Thymus (tissue), 11 donors: ENCODE results near the gene PGBD5. TPM values are rescaled to one million over a fixed set of nuclear protein-coding genes. Genes with fewer than 3 reads are reported as not detected.

ENCODE experiments used
- DNase-seq, 9 donors: peaks; one replicate each; pipeline ENCODE4 v3.0.0-alpha.2; 2013; ENCODE audit warnings: low spot score in 9 of 9, low read depth in 6 of 9, missing footprints in 1 of 9
- H3K27ac ChIP-seq, 2 donors: one replicate each; pipeline ENCODE4 v1.5.1; 2013; ENCODE audit warnings: control low read depth in 1 of 2, low read depth in 1 of 2, low read length in 1 of 2, mild to moderate bottlenecking in 1 of 2, moderate library complexity in 1 of 2
- H3K27me3 ChIP-seq, 2 donors: one replicate each; pipeline ENCODE4 v1.5.1; 2013; ENCODE audit warnings: low read length in 1 of 2; ENCODE audit not compliant: control insufficient read depth in 2 of 2, insufficient read depth in 1 of 2
- H3K36me3 ChIP-seq, 2 donors: one replicate each; pipeline ENCODE4 v1.5.1; 2013; ENCODE audit warnings: low read length in 1 of 2, mild to moderate bottlenecking in 1 of 2, moderate library complexity in 1 of 2; ENCODE audit not compliant: control insufficient read depth in 2 of 2, insufficient read depth in 2 of 2
- H3K4me1 ChIP-seq, 2 donors: one replicate each; pipeline ENCODE4 v1.5.1; 2013; ENCODE audit warnings: low read length in 2 of 2; ENCODE audit not compliant: control insufficient read depth in 2 of 2, insufficient read depth in 2 of 2
- H3K4me3 ChIP-seq, 2 donors: one replicate each; pipeline ENCODE4 v1.5.1; 2013; ENCODE audit warnings: low read length in 2 of 2, control low read depth in 1 of 2, mild to moderate bottlenecking in 1 of 2
- H3K9me3 ChIP-seq, 2 donors: one replicate each; pipeline ENCODE4 v1.5.1; 2013; ENCODE audit warnings: low read length in 1 of 2, mild to moderate bottlenecking in 1 of 2; ENCODE audit not compliant: control insufficient read depth in 2 of 2, insufficient read depth in 1 of 2
- WGBS: extraction: QIAGEN DNeasy Blood & Tissue Kit; methylation state at CpG from one replicate; pipeline ENCODE4 v1.1.7; 2013; 5-methylcytosine and 5-hydroxymethylcytosine counted together
- polyA plus RNA-seq: library from polyadenylated mRNA; stranded (reverse); fragments of 200-250 nt; gene quantifications from one replicate; pipeline ENCODE4 v1.2.3, GENCODE V29; 2013
- total RNA-seq: library from RNA; stranded (reverse); fragments of 120-200 nt; gene quantifications from one replicate; pipeline ENCODE4 v1.2.4, GENCODE V29; 2013
- donor health status: healthy.

Gene PGBD5
- total and polyA plus RNA-seq, 2 donors, result 2.1 to 4.4 TPM

GRCh38 chr1:230379462-230379861, 46.7 kb downstream of the PGBD5 start:
- Histone ChIP-seq H3K27ac (no peak overlapping the region), H3K4me3 (no peak overlapping the region), H3K9me3 (peaks cover 3 to 16% of the 10 kb centered on the region in 2 donors), H3K27me3 (peaks cover 0 to 10% of the 10 kb centered on the region in 2 donors), H3K4me1 (peaks cover 0 to 2% of the 10 kb centered on the region in 2 donors), H3K36me3 (no peaks in the 10 kb centered on the region)
- 96% methylated on average over 3 of the region's 3 CpGs for WGBS
- no peak for DNase-seq

GRCh38 chr1:230377851-230378250, 48.3 kb downstream of the PGBD5 start:
- peaks cover 3 to 16% of the 10 kb centered on the region in 2 donors for H3K9me3 ChIP-seq
- peaks cover 0 to 10% of the 10 kb centered on the region in 2 donors for H3K27me3 ChIP-seq
- 81% methylated on average over 2 of the region's 2 CpGs for WGBS
- DNase-seq, result no peak
- no peak overlapping the region for H3K27ac ChIP-seq
- no peaks in the 10 kb centered on the region for H3K36me3 ChIP-seq
- no peak overlapping the region for H3K4me3 ChIP-seq
- H3K4me1 ChIP-seq, result peaks cover 0 to 2% of the 10 kb centered on the region in 2 donors

GRCh38 chr1:230377324-230377723, 48.8 kb downstream of the PGBD5 start:
- 83% methylated on average over 8 of the region's 8 CpGs for WGBS

GRCh38 chr1:230376296-230376695, 49.8 kb downstream of the PGBD5 start:
- H3K9me3 ChIP-seq, result peaks cover 3 to 16% of the 10 kb centered on the region in 2 donors
- 94% methylated on average over 4 of the region's 4 CpGs for WGBS
- peaks cover 0 to 6% of the 10 kb centered on the region in 2 donors for H3K27me3 ChIP-seq
- peaks cover 0 to 2% of the 10 kb centered on the region in 2 donors for H3K4me1 ChIP-seq
- DNase-seq, result no peak
- no peak overlapping the region for H3K4me3 ChIP-seq
- H3K36me3 ChIP-seq, result no peaks in the 10 kb centered on the region
- H3K27ac ChIP-seq, result no peak overlapping the region

More at GRCh38 chr1:230377324-230377723, 48.8 kb downstream of the PGBD5 start:
- Histone ChIP-seq H3K27ac (no peak overlapping the region), H3K36me3 (no peaks in the 10 kb centered on the region), H3K4me1 (peaks cover 0 to 2% of the 10 kb centered on the region in 2 donors), H3K27me3 (peaks cover 0 to 10% of the 10 kb centered on the region in 2 donors), H3K9me3 (peaks cover 3 to 16% of the 10 kb centered on the region in 2 donors), H3K4me3 (no peak overlapping the region)
- DNase-seq, result no peak

GRCh38 chr1:230375780-230376179, 50.4 kb downstream of the PGBD5 start:
- no peak for DNase-seq
- H3K27ac ChIP-seq, result no peak overlapping the region
- peaks cover 0 to 5% of the 10 kb centered on the region in 2 donors for H3K27me3 ChIP-seq
- peaks cover 0 to 2% of the 10 kb centered on the region in 2 donors for H3K4me1 ChIP-seq
- H3K36me3 ChIP-seq, result no peaks in the 10 kb centered on the region
- peaks cover 3 to 16% of the 10 kb centered on the region in 2 donors for H3K9me3 ChIP-seq
- H3K4me3 ChIP-seq, result no peak overlapping the region
- WGBS, result 81% methylated on average over 6 of the region's 6 CpGs

DNA sequence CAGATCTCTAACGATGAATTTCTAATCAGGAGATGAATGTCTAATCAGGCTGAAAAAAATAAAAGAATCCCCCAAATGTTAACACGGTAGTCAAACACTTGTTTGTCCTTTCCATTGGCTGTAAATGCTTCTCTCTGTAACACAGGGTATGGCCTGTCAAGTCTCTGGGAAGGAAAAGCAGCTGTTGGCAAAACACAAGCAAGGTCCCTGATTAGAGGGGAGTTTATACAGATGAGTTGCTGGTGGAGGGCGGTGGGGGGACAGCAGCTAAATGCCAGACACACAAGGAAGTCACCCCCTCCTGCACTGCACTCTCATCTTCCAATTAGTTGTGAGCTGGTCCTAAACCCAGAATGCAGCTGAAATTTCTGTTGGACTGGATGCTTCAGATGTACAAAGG, 51.0 kb downstream of the PGBD5 start:
- WGBS, result 80% methylated on average over 3 of the region's 3 CpGs
- peaks cover 0 to 5% of the 10 kb centered on the region in 2 donors for H3K27me3 ChIP-seq
- H3K9me3 ChIP-seq, result peaks cover 3 to 16% of the 10 kb centered on the region in 2 donors
- no peak overlapping the region for H3K4me3 ChIP-seq
- H3K4me1 ChIP-seq, result peaks cover 0 to 2% of the 10 kb centered on the region in 2 donors
- no peak overlapping the region for H3K27ac ChIP-seq
- no peak for DNase-seq
- no peaks in the 10 kb centered on the region for H3K36me3 ChIP-seq

DNA sequence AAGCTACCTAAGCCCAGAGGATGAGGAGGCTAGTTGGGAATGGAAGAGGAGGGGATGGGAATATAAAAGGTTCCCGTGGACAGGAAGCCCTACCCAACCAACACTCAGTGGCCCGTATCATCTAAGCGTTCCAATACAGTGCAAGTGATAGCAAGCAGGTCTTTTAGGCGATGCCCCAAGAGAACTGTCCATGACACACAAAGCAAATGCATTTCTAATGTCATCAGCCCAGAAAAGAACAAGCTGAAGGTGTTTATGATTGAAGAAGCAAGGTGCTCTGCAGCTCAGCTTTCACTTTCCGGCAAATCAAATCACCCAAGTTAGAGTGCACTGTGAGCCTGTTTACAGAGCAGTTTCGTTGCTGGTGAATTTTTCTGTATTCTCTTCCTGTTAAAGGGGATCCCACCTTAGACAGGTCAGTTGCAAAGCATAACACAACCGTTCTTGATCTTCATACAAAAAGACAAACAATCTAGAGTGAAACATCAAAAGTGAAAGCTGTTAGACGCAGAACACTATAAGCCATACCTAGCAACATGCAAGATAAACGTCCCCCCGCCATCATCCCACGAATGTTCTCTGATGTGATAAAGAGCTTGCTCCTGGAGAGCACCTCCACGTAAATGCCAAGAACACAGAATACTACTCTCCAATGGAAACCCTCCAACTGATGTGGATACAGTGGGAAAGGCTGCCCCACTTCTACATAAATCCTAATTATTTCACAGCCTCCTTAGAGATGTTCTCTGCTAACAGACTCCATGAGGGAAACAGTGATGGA, 54.0 kb downstream of the PGBD5 start:
- DNase-seq, result peak in 1 of 9 donors; percentile 2
- Histone ChIP-seq H3K4me3 (no peak overlapping the region), H3K27me3 (peaks cover 0 to 6% of the 10 kb centered on the region in 2 donors), H3K27ac (no peak overlapping the region), H3K4me1 (peaks cover 0 to 2% of the 10 kb centered on the region in 2 donors), H3K36me3 (no peaks in the 10 kb centered on the region), H3K9me3 (no peaks in the 10 kb centered on the region)
- WGBS, result 84% methylated on average over 12 of the region's 12 CpGs

GRCh38 chr1:230370109-230370508, 56.0 kb downstream of the PGBD5 start:
- WGBS, result 93% methylated on average over 10 of the region's 10 CpGs
- DNase-seq, result no peak
- Histone ChIP-seq H3K4me3 (no peak overlapping the region), H3K9me3 (no peaks in the 10 kb centered on the region), H3K27me3 (peaks cover 0 to 7% of the 10 kb centered on the region in 2 donors), H3K27ac (no peak overlapping the region), H3K36me3 (no peaks in the 10 kb centered on the region), H3K4me1 (no peaks in the 10 kb centered on the region)

GRCh38 chr1:230368871-230369270, 57.3 kb downstream of the PGBD5 start:
- no peak for DNase-seq
- Histone ChIP-seq H3K4me1 (no peaks in the 10 kb centered on the region), H3K9me3 (no peaks in the 10 kb centered on the region), H3K27me3 (peaks cover 0 to 3% of the 10 kb centered on the region in 2 donors), H3K27ac (no peak overlapping the region), H3K36me3 (no peaks in the 10 kb centered on the region), H3K4me3 (no peak overlapping the region)
- 68% methylated on average over 4 of the region's 4 CpGs for WGBS
